ENCODE data around the gene NDFIP1. TPM values are rescaled to one million over a fixed set of nuclear protein-coding genes. Genes with fewer than 3 reads are reported as not detected.

Gene NDFIP1
- total RNA-seq, 1 experiment from 2014 or later, result 26.6 TPM

GRCh38 chr5:142197781-142198180, 89.2 kb downstream of the NDFIP1 start:
- Histone ChIP-seq H3K18ac (ENCODE audit: insufficient read length, low read depth, low read length) (peak overlapping the region; percentile 17), H2BK15ac (ENCODE audit: low read depth, low read length) (no peak overlapping the region), H3K23ac (ENCODE audit: insufficient read length, low read depth, low read length) (no peak overlapping the region), H2BK5ac (ENCODE audit: insufficient read length, low read length) (no peak overlapping the region), H3T11ph (ENCODE audit: low read length) (no peak overlapping the region), H3K14ac (ENCODE audit: insufficient read depth, low read length) (no peak overlapping the region), H4K5ac (ENCODE audit: insufficient read length, low read depth, low read length) (no peak overlapping the region), H4K20me1 (ENCODE audit: control insufficient read depth, insufficient read depth, insufficient read length) (no peaks in the 10 kb centered on the region), H3K27me3 (ENCODE audit: insufficient read depth, low read length) (no peaks in the 10 kb centered on the region), H3K79me2 (ENCODE audit: insufficient read depth, low read length) (no peaks in the 10 kb centered on the region), H2AK5ac (ENCODE audit: insufficient read length, low read length) (no peak overlapping the region), H3K4me2 (ENCODE audit: insufficient read depth, insufficient read length, low read length) (no peak overlapping the region), H2BK20ac (ENCODE audit: low read depth, low read length, poor library complexity, severe bottlenecking) (no peak overlapping the region), H4K8ac (replicated peaks; ENCODE audit: insufficient read length, low read depth, low read length) (no peak overlapping the region), H3K9me3 (ENCODE audit: control insufficient read depth, low read depth, low read length) (no peaks in the 10 kb centered on the region), H3K56ac (ENCODE audit: insufficient read length, low read depth, low read length) (no peak overlapping the region), H4K91ac (ENCODE audit: insufficient read length, low read depth, low read length) (no peak overlapping the region), H2BK12ac (ENCODE audit: insufficient read length, low read depth, low read length) (peak overlapping the region; percentile 51), H2AFZ (ENCODE audit: low read length) (no peak overlapping the region), H3K23me2 (ENCODE audit: insufficient read length, low read depth, low read length, poor library complexity, severe bottlenecking) (no peaks in the 10 kb centered on the region), H3K79me1 (ENCODE audit: insufficient read depth, low read depth, low read length, poor library complexity, severe bottlenecking) (no peaks in the 10 kb centered on the region), H3K4ac (ENCODE audit: low read depth, low read length) (no peak overlapping the region), H3K4me1 (ENCODE audit: insufficient read depth, low read length) (peaks cover 5% of the 10 kb centered on the region; the same call in 1 of the 2 replicates), H3K9ac (ENCODE audit: extremely low read depth, insufficient read length, low read length) (no peak overlapping the region), H3K27ac (ENCODE audit: insufficient read length, low read depth, low read length) (peak overlapping the region; percentile 27), H2BK120ac (ENCODE audit: low read depth, low read length, poor library complexity, severe bottlenecking) (no peak overlapping the region)
- no peak for DNase-seq
- Mint-ChIP-seq H3K9me3 (no peaks in the 10 kb centered on the region), H3K27me3 (ENCODE audit: low read depth) (peaks cover 2% of the 10 kb centered on the region; the same call in 1 of the 2 replicates), H3K27ac (no peak overlapping the region), H3K4me1 (peaks cover 11 to 12% of the 10 kb centered on the region in 2 experiments), H3K36me3 (ENCODE audit: insufficient read depth in 1 of 3, low read depth in 3 of 3) (no peaks in the 10 kb centered on the region), H3K4me3 (no peak overlapping the region; a peak in 1 of 5 replicates)
- no CpG with 5 or more reads among the region's 5 CpGs for WGBS (ENCODE audit: extremely low coverage, insufficient read length, low lambda C conversion rate)
- TF ChIP-seq CTCF (conservative IDR thresholded peaks at IDR 0.05), result no peak

Measured in H9 (cell line).